Measurements from ENCODE around the gene SERINC5. TPM values are rescaled to one million over a fixed set of nuclear protein-coding genes. Genes with fewer than 3 reads are reported as not detected.

SERINC5 gene
- total RNA-seq, 2 experiments from 2014 or later = 115 to 123 TPM

DNA sequence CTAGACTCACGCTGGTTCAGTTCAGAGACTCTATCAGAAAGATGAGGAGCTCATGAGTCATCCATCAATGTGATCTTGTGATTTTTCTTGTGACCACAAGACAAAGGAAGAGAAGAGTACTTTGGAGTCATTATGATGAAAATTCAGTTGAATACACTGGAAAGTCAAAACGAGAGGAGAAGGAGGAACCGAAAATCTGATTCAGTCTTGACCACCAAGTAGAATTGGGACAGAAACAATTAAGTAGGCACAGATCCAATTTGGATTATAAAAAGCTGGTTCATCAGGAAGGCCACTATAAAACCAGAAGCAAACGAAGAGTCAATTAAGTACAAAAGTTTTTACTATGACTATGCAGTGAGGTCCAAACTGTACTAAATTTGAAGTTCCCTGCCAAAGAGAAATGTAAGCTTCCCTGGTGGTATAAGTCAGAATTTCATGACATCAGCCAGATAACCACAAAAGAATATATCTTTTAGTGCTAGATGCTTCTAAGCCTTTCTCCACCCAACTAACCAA is 129.8 kb downstream of the SERINC5 start:
- ChIA-PET POLR2A (interaction anchor here (0.7 to 2.3 kb wide), 12 partner anchors 9 to 129 kb away, joined by 3 to 17 read pairs (median 4); partner anchors contain the start of gene SERINC5), CTCF (interaction anchor here (0.9 to 1.5 kb wide), 7 partner anchors 9 to 182 kb away, joined by 3 to 8 read pairs (median 4); no protein-coding TSS in a partner anchor)
- Mint-ChIP-seq H3K4me3 (peak overlapping the region; percentile 1), H3K27ac (peak overlapping the region; percentile 60), H3K27me3 (no peaks in the 10 kb centered on the region), H3K9me3 (peaks cover 2% of the 10 kb centered on the region), H3K36me3 (ENCODE audit: low read depth) (peaks cover 52% of the 10 kb centered on the region), H3K4me1 (ENCODE audit: low read depth) (peaks cover 57% of the 10 kb centered on the region)
- ATAC-seq (ENCODE audit: poor library complexity) (peak; percentile 83), DNase-seq (peak in 4 of 14 experiments; percentile 50 to 75 (median 62))
- Histone ChIP-seq H3K9me3 (ENCODE audit: control insufficient read depth in 1 of 2, insufficient read depth in 1 of 2, low read length in 2 of 2) (peaks cover 0 to 3% of the 10 kb centered on the region in 2 experiments), H3K4me1 (ENCODE audit: insufficient read depth, low read length) (peaks cover 38% of the 10 kb centered on the region), H3K36me3 (ENCODE audit: insufficient read depth, low read length) (peaks cover 6% of the 10 kb centered on the region), H3K27me3 (ENCODE audit: control insufficient read depth in 1 of 2, insufficient read depth in 2 of 2, low read length in 2 of 2) (no peaks in the 10 kb centered on the region), H3K4me3 (ENCODE audit: low read length) (no peak overlapping the region), H3K27ac (ENCODE audit: low read depth in 1 of 2, low read length in 2 of 2) (peak overlapping the region in 1 of 2 donors; percentile 35)
- TF ChIP-seq, protein P1, sequence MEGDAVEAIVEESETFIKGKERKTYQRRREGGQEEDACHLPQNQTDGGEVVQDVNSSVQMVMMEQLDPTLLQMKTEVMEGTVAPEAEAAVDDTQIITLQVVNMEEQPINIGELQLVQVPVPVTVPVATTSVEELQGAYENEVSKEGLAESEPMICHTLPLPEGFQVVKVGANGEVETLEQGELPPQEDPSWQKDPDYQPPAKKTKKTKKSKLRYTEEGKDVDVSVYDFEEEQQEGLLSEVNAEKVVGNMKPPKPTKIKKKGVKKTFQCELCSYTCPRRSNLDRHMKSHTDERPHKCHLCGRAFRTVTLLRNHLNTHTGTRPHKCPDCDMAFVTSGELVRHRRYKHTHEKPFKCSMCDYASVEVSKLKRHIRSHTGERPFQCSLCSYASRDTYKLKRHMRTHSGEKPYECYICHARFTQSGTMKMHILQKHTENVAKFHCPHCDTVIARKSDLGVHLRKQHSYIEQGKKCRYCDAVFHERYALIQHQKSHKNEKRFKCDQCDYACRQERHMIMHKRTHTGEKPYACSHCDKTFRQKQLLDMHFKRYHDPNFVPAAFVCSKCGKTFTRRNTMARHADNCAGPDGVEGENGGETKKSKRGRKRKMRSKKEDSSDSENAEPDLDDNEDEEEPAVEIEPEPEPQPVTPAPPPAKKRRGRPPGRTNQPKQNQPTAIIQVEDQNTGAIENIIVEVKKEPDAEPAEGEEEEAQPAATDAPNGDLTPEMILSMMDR (IDR thresholded peaks at IDR 0.05) = no peak
- intact Hi-C loops (cut with DNase I, micrococcal nuclease) = loop anchor here in 1 of 2 experiments (1.0 to 2.0 kb wide), 2 partner anchors 10 to 131 kb away; partner anchors contain the start of gene SERINC5

DNA sequence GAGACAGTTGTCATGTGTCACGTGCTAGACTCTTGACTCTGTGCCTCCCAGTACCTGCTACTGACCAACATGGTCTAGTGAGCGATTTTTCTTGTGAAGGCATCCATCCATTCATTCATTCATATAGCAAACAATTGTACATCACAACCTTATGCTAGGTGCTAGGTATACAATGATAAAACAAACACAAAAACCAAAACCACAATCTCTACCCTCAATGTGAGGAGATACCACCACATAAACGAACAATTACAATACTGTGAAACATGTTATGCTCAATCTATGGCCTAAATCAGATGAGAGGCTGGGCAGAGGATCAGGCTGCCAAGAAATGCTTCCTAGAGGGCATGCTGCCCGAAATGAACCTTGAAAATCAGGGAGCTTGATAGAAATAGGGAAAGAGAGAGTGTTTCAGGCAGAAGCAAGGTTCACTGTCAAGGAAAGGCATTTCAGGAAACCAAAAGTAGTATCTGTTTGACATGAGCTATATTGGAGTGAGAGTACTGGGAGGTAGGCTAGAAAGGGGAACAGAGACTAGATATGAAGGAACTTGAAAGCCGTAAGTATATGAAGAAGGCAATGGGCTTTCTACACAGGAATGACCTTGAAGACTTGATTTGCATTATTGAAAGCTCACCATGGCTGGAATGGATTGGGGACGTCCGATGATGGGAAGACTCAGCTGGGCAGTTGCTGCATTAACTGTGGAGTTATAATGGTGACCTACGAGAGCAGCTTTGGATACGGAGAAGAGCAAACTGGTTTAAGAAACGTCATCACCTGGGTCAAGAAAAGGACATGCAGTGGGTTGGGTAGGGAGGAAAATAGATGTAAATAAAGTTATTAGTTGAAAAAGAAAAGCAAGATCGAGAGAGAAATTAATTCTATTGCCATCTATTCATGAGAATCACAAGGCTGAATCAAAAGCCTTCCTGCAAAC is 130.6 kb downstream of the SERINC5 start:
- no peaks in the 10 kb centered on the region for H3K27me3 Mint-ChIP-seq
- ChIA-PET CTCF (interaction anchor here (0.9 to 1.3 kb wide), 4 partner anchors 10 to 182 kb away, joined by 3 to 6 read pairs (median 4); no protein-coding TSS in a partner anchor), POLR2A (interaction anchor here (0.7 to 2.3 kb wide), 13 partner anchors 8 to 130 kb away, joined by 3 to 17 read pairs (median 4); partner anchors contain the start of gene SERINC5)
- H3K4me1 ChIP-seq (ENCODE audit: insufficient read depth, low read length) = peaks cover 38% of the 10 kb centered on the region
- peak overlapping the region; percentile 60 for H3K27ac Mint-ChIP-seq
- peaks cover 0 to 3% of the 10 kb centered on the region in 2 experiments for H3K9me3 ChIP-seq (ENCODE audit: control insufficient read depth in 1 of 2, insufficient read depth in 1 of 2, low read length in 2 of 2)
- H3K4me1 Mint-ChIP-seq (ENCODE audit: low read depth) = peaks cover 50% of the 10 kb centered on the region
- no peak overlapping the region for H3K4me3 ChIP-seq (ENCODE audit: low read length)
- intact Hi-C loops (cut with DNase I, micrococcal nuclease) = no loop called here
- no peak for ATAC-seq (ENCODE audit: poor library complexity)
- H3K27me3 ChIP-seq (ENCODE audit: control insufficient read depth in 1 of 2, insufficient read depth in 2 of 2, low read length in 2 of 2) = no peaks in the 10 kb centered on the region
- peak overlapping the region in 1 of 2 donors; percentile 35 for H3K27ac ChIP-seq (ENCODE audit: low read depth in 1 of 2, low read length in 2 of 2)
- peak in 1 of 14 experiments; percentile 33 for DNase-seq
- peaks cover 2% of the 10 kb centered on the region for H3K9me3 Mint-ChIP-seq
- TF ChIP-seq, protein P1 (IDR thresholded peaks at IDR 0.05) = no peak
- peak overlapping the region; percentile 1 for H3K4me3 Mint-ChIP-seq
- peaks cover 45% of the 10 kb centered on the region for H3K36me3 Mint-ChIP-seq (ENCODE audit: low read depth)
- peaks cover 6% of the 10 kb centered on the region for H3K36me3 ChIP-seq (ENCODE audit: insufficient read depth, low read length)

DNA sequence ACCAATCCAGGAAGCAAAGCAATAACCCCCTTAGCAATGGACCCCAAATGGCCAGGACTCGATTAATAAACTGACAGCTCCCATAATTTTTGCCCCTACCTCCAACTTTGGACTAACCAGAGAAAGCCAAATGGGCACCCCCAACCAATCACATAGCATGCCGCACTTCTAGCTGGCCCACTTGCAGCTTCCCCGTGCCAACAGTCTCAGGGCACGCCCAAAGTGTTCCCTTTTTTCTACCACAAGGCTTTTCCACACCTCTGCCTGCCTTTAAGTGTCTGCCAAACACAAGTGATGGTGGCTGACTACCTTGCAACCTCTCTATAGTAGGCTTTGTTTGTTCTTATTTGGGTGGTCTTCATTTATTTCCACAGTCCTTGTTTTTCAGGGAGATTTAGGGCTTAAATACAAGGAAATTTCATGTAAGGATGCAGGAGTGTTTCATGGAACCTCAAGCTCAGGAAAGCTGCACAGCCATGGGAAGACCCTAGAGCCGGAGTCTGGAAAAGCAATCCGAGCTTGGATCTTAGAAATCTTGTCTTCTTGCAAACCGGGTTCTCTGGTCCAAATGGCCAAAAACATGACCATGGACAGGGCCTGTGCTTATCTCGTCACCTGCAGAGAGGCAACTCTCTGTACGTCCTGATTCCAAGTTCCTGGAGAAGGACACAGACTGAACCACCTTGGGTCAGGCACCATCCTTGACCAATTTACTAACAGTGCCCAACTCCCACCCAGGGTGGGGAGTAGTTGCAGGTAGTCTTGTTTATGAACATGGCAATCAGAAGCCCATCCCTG is 131.5 kb downstream of the SERINC5 start:
- Mint-ChIP-seq H3K9me3 (peaks cover 2% of the 10 kb centered on the region), H3K4me1 (ENCODE audit: low read depth) (peaks cover 58% of the 10 kb centered on the region), H3K4me3 (no peak overlapping the region), H3K27me3 (no peaks in the 10 kb centered on the region), H3K27ac (peak overlapping the region; percentile 55), H3K36me3 (ENCODE audit: low read depth) (peaks cover 45% of the 10 kb centered on the region)
- ATAC-seq (ENCODE audit: poor library complexity) (no peak), DNase-seq (no peak)
- intact Hi-C loops (cut with DNase I, micrococcal nuclease) = no loop called here
- ChIA-PET POLR2A (interaction anchor here (2.0 kb wide), 2 partner anchors 7 to 12 kb away, joined by 7 to 11 read pairs; no protein-coding TSS in a partner anchor), CTCF (interaction anchor here (1.0 to 1.7 kb wide), 2 partner anchors 12 to 183 kb away, joined by 3 to 4 read pairs; no protein-coding TSS in a partner anchor)
- H3K9me3 ChIP-seq (ENCODE audit: control insufficient read depth in 1 of 2, insufficient read depth in 1 of 2, low read length in 2 of 2) = no peaks in the 10 kb centered on the region
- H3K36me3 ChIP-seq (ENCODE audit: insufficient read depth, low read length) = peaks cover 6% of the 10 kb centered on the region
- H3K4me3 ChIP-seq (ENCODE audit: low read length) = no peak overlapping the region
- peaks cover 38% of the 10 kb centered on the region for H3K4me1 ChIP-seq (ENCODE audit: insufficient read depth, low read length)
- H3K27me3 ChIP-seq (ENCODE audit: control insufficient read depth in 1 of 2, insufficient read depth in 2 of 2, low read length in 2 of 2) = no peaks in the 10 kb centered on the region
- TF ChIP-seq, protein P1 (IDR thresholded peaks at IDR 0.05) = no peak
- no peak overlapping the region for H3K27ac ChIP-seq (ENCODE audit: low read depth in 1 of 2, low read length in 2 of 2)

Data from CD4-positive, alpha-beta T cell (primary cell).